CD4-positive, alpha-beta memory T cell (primary cell): ENCODE measurements around the gene ZMYND10. TPM values are rescaled to one million over a fixed set of nuclear protein-coding genes. Genes with fewer than 3 reads are reported as not detected.

Source experiments
- CTCF ChIA-PET: fragments of 350-600 bp; sonication (Branson Sonifier 250); formaldehyde crosslinking; loops from one replicate; lab custom pipeline; 2021; ENCODE audit warnings: inconsistent platforms; ENCODE audit not compliant: partially characterized antibody; lab: Charles Lee
- POLR2A ChIA-PET: fragments of 350-600 bp; sonication (Branson Sonifier 250); formaldehyde crosslinking; loops from one replicate; lab custom pipeline; 2021; ENCODE audit not compliant: partially characterized antibody; lab: Charles Lee
- DNase-seq, 5 donors: peaks; one replicate each; pipeline versions ENCODE4 v3.0.0 to v3.0.0-alpha.2; 2020 to 2022; ENCODE audit warnings: mixed read lengths in 1 of 5
- H3K27ac ChIP-seq: one replicate; pipeline ENCODE4 v1.7.0; 2013; ENCODE audit warnings: low read depth, low read length
- H3K27me3 ChIP-seq: 2 replicates; pipeline ENCODE4 v1.7.0; 2013; ENCODE audit warnings: mild to moderate bottlenecking, low read length, moderate library complexity; ENCODE audit not compliant: insufficient read depth
- H3K36me3 ChIP-seq: 2 replicates; pipeline ENCODE4 v1.7.0; 2013; ENCODE audit warnings: mild to moderate bottlenecking, low read length, moderate library complexity; ENCODE audit not compliant: insufficient read depth
- H3K4me1 ChIP-seq: 2 replicates; pipeline ENCODE4 v1.7.0; 2013; ENCODE audit warnings: mild to moderate bottlenecking, low read length, moderate library complexity; ENCODE audit not compliant: insufficient read depth
- H3K4me3 ChIP-seq, 2 donors: one replicate each; pipeline ENCODE4 v1.7.0; 2013; ENCODE audit warnings: low read length in 2 of 2, mild to moderate bottlenecking in 1 of 2
- H3K9me3 ChIP-seq, 2 donors: one replicate each; pipeline ENCODE4 v1.7.0; 2013; ENCODE audit warnings: low read length in 2 of 2, control low read depth in 1 of 2; ENCODE audit not compliant: control insufficient read depth in 1 of 2
- H3K27ac Mint-ChIP-seq, 7 donors: one replicate each; pipeline ENCODE4 v1.8.0; 2020 to 2021; ENCODE audit warnings: mixed read lengths in 7 of 7, mild to moderate bottlenecking in 6 of 7, inconsistent platforms in 3 of 7, moderate library complexity in 3 of 7
- H3K27me3 Mint-ChIP-seq, 2 donors: one replicate each; pipeline ENCODE4 v1.8.0; 2020 to 2021; ENCODE audit warnings: mixed read lengths in 2 of 2
- H3K36me3 Mint-ChIP-seq, 2 donors: one replicate each; pipeline ENCODE4 v1.8.0; 2020 to 2021; ENCODE audit warnings: mixed read lengths in 2 of 2, inconsistent platforms in 1 of 2, mild to moderate bottlenecking in 1 of 2
- H3K4me1 Mint-ChIP-seq, 4 donors: one replicate each; pipeline ENCODE4 v1.8.0; 2020 to 2021; ENCODE audit warnings: mixed read lengths in 4 of 4, mild to moderate bottlenecking in 1 of 4
- H3K4me3 Mint-ChIP-seq, 8 donors: one replicate each; pipeline ENCODE4 v1.8.0; 2020 to 2021; ENCODE audit warnings: mixed read lengths in 8 of 8, mild to moderate bottlenecking in 7 of 8, moderate library complexity in 6 of 8, inconsistent platforms in 3 of 8
- H3K9me3 Mint-ChIP-seq, 8 donors: one replicate each; pipeline ENCODE4 v1.8.0; 2020 to 2021; ENCODE audit warnings: mixed read lengths in 8 of 8, mild to moderate bottlenecking in 5 of 8, inconsistent platforms in 3 of 8, moderate library complexity in 1 of 8
- intact Hi-C: fragments of 100-400 bp; cut with micrococcal nuclease; formaldehyde crosslinking; loops from one replicate; pipeline ENCODE4 v1.15.1; 2023
- polyA plus RNA-seq, 2 donors: library from polyadenylated mRNA; unstranded; fragments of 300-500 nt; fragmentation: Illumina TruSeq; gene quantifications; one replicate each; pipeline ENCODE4 v1.2.3, GENCODE V29; 2021
- total RNA-seq, 2 experiments: library from RNA; stranded (reverse); gene quantifications; one replicate each; pipeline ENCODE4 v1.2.3, GENCODE V29; 2021

Gene ZMYND10
- total and polyA plus RNA-seq, 4 experiments from 2014 or later, result 3.7 to 4.2 TPM; not detected in 2

DNA sequence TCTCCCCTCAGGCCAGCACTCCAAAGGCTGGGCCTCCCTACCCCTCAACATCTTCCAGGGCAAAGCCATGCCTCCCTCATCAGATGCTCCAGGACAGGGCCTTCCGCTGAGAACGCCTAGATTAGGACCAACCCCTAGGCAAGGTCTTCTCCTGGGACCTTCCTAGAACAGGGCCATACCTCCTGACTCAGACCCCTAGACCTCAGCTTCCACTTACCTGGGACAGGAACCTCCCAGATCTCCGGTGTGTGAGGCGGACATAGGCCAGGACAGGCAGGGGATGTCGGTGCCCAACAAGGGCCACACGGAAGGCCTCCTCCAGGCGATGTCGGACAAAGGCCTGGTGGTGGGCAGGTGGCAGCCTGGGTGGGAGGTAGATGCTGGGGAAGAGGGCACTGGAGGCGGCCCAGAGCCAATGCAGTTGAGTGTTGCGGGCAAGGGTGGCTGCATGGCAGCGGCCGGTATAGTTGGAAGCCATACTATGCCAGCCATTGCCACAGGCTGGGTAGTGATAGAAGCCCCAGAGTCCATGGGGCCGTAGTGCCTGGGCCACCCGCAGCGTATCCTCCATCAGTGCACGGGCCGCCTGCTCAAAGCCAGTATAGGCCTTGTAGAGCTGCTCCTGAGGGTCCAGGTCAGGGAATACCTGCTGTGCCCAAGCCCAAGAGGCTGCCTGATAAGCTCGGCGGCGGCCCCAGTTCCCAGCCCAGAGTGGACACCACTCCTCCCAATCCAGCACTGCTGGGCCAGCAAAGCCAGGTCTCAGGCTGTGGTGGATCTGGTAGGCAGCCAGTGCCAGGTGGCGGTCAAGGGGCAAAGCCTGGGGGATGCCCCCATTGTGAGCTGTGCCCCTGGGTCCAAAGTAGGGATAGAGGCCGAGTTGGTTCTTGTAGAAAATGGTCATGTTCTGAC is 50.8 kb downstream of the ZMYND10 start:
- H3K36me3 Mint-ChIP-seq, result peaks cover 0 to 13% of the 10 kb centered on the region in 2 donors
- H3K36me3 ChIP-seq, result peaks cover 7% of the 10 kb centered on the region
- H3K27ac ChIP-seq, result no peak overlapping the region
- peak overlapping the region in 2 of 7 donors; percentile 50 to 77 for H3K27ac Mint-ChIP-seq
- intact Hi-C loops, result no loop called here
- H3K4me3 Mint-ChIP-seq, result peak overlapping the region in 1 of 8 donors; percentile 6
- peaks cover 38% of the 10 kb centered on the region for H3K4me1 ChIP-seq
- ChIA-PET POLR2A (interaction anchor here (0.6 to 9.2 kb wide), 2 partner anchors 43 to 692 kb away, joined by 5 to 178 read pairs; partner anchors contain the start of gene RASSF1), CTCF (interaction anchor here (1.1 kb wide), 1 partner anchor 29 kb away, joined by 3 read pairs; no protein-coding TSS in a partner anchor)
- DNase-seq, result peak in 1 of 5 donors; percentile 31
- no peak overlapping the region for H3K4me3 ChIP-seq
- H3K27me3 Mint-ChIP-seq, result no peaks in the 10 kb centered on the region
- no peaks in the 10 kb centered on the region for H3K27me3 ChIP-seq
- H3K9me3 ChIP-seq, result no peaks in the 10 kb centered on the region
- peaks cover 16 to 56% (median 30%) of the 10 kb centered on the region in 4 donors for H3K4me1 Mint-ChIP-seq
- H3K9me3 Mint-ChIP-seq, result peaks cover 0 to 1% (median 0%) of the 10 kb centered on the region in 8 donors

DNA sequence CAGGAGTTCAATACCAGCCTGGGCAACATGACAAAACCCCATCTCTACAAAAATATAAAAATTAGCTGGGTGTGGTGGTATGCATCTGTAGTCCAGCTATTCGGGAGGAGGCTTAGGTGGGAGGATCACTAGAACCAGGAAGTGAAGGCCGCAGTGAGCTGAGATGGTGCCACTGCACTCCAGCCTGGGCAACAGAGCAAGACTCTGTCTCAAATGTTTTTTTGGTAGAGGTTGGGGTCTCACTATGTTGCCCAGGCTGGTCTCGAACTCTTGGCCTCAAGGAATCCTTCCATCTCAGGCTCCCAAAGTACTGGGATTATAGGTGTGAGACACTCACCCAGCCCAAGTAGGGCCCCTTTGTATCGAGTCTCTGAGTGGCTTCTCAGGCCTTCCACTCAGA is 51.4 kb downstream of the ZMYND10 start:
- H3K4me3 Mint-ChIP-seq, result no peak overlapping the region
- H3K4me1 Mint-ChIP-seq, result peaks cover 15 to 54% (median 30%) of the 10 kb centered on the region in 4 donors

DNA sequence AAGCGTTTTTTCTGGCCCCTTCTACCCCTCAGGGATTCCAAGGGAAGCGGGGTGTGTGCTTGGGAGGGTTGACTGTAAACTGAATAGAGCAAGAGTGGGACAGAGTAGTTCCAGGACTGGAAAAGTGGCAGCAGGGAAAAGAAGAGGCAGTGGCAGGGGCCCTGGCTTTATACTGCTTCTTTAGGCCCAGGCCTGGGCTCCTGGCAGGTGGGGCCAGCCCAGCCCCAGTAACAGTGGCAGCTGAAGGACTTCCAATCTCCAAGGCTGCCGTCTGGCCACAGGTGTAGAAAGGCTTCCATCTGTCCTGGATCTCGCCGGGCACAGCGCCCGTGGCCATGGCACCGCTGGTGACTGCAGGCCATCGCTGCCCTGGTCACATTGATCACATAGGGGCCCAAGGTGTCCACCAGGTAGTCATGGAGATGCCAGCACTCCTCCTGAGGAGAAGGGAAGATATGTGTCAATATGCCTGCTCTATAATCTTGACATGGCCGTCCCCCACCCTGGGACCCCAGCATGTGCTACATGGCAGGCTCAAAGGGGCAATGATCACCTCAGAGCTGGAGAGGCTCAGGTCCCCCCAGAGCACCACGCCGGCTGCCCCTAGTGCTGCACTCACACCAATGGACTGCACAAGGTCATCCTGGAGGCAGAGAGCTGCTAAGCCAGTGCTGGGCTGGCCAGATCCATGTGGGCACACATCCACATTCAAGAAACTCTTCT is 52.3 kb downstream of the ZMYND10 start:
- Histone ChIP-seq H3K9me3 (no peaks in the 10 kb centered on the region), H3K4me1 (peaks cover 31% of the 10 kb centered on the region), H3K27me3 (no peaks in the 10 kb centered on the region), H3K27ac (peak overlapping the region; percentile 68), H3K36me3 (peaks cover 21% of the 10 kb centered on the region), H3K4me3 (no peak overlapping the region)
- H3K4me3 Mint-ChIP-seq, result peak overlapping the region in 6 of 8 donors; percentile 8 to 89 (median 86)
- CTCF ChIA-PET, result interaction anchor here (0.6 to 1.1 kb wide), 2 partner anchors 29 to 1626 kb away, joined by 3 to 6 read pairs; no protein-coding TSS in a partner anchor
- H3K9me3 Mint-ChIP-seq, result peaks cover 0 to 1% (median 0%) of the 10 kb centered on the region in 8 donors
- H3K4me1 Mint-ChIP-seq, result peaks cover 15 to 47% (median 27%) of the 10 kb centered on the region in 4 donors
- no peaks in the 10 kb centered on the region for H3K27me3 Mint-ChIP-seq
- DNase-seq, result peak in 1 of 5 donors; percentile 35
- peak overlapping the region; percentile 90 to 99 (median 98) for H3K27ac Mint-ChIP-seq
- POLR2A ChIA-PET, result interaction anchor here (0.7 to 9.2 kb wide), 11 partner anchors 26 to 953 kb away, joined by 3 to 178 read pairs (median 10); partner anchors contain the start of genes CYB561D2, GNAI2, HEMK1 and NPRL2
- peaks cover 0 to 19% of the 10 kb centered on the region in 2 donors for H3K36me3 Mint-ChIP-seq
- intact Hi-C loops, result no loop called here

More for the DNA sequence above, 51.4 kb downstream of the ZMYND10 start:
- Mint-ChIP-seq H3K27me3 (no peaks in the 10 kb centered on the region), H3K36me3 (peaks cover 0 to 15% of the 10 kb centered on the region in 2 donors), H3K9me3 (peaks cover 0 to 1% (median 0%) of the 10 kb centered on the region in 8 donors), H3K27ac (peak overlapping the region in 2 of 7 donors; percentile 50 to 60)
- intact Hi-C loops, result no loop called here
- no peaks in the 10 kb centered on the region for H3K27me3 ChIP-seq
- H3K4me1 ChIP-seq, result peaks cover 36% of the 10 kb centered on the region
- H3K27ac ChIP-seq, result no peak overlapping the region
- no peaks in the 10 kb centered on the region for H3K9me3 ChIP-seq
- POLR2A ChIA-PET, result interaction anchor here (0.8 to 9.2 kb wide), 2 partner anchors 31 to 44 kb away, joined by 3 to 178 read pairs; partner anchors contain the start of gene RASSF1
- CTCF ChIA-PET, result interaction anchor here (1.1 kb wide), 1 partner anchor 30 kb away, joined by 3 read pairs; no protein-coding TSS in a partner anchor
- H3K4me3 ChIP-seq, result no peak overlapping the region
- peaks cover 13% of the 10 kb centered on the region for H3K36me3 ChIP-seq
- no peak for DNase-seq

DNA sequence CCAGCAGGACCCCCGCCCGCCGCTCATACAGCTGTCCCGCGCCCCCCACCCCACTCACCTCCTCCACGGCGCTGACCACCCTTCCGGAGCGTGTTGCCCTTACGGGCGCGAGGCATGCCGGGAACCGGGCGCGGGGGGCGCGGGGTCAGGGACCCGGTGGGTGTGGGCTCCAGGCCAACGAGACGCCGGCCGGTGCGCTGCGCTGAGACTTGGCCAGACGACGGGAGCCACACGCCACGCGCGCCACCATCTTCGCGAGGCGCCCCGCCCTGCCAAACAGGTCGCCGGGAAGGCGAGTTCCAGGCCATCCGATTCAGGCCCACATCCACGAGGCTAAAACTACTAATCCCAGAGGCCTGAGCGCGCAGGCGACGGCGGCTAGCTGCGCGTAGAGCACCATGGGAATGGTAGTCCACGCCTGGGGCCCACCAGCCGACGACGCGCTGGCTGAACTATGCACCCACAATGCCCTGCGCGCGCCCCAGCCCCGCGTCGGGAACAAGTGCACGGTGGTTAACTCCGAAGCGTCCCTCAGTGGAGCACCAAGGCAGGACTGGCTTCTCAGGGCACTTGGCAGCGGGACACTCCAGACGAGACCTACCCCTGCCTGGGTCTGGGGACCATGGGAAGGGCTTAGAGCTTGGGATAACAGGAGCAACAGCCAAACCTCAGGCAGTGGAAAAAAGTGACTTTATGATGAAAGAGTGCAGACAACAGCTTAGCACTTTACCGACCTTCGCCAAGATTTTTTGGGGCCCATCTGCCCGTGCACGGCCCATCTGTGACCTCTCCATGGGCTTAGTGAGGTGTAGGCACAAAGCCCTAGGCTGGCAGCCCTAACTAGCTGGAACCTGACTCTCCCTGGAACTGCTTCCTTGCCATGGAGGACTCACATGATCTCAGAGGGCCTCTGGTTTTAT is 53.1 kb downstream of the ZMYND10 start, which contains the start of gene IFRD2:
IFRD2 (minus strand) TSS at position 271 of the 920 bp plus-strand sequence; CDS start at position 116, 155 bp downstream.
- H3K36me3 ChIP-seq, result peaks cover 25% of the 10 kb centered on the region
- DNase-seq, result peak; percentile 94 to 98 (median 95)
- H3K4me3 ChIP-seq, result peak within 1 kb of the TSS; percentile 76
- no peaks in the 10 kb centered on the region for H3K27me3 ChIP-seq
- Mint-ChIP-seq H3K27me3 (no peaks in the 10 kb centered on the region), H3K9me3 (peaks cover 0 to 1% (median 0%) of the 10 kb centered on the region in 8 donors), H3K36me3 (peaks cover 0 to 25% of the 10 kb centered on the region in 2 donors), H3K27ac (peak within 1 kb of the TSS; percentile 90 to 99 (median 98)), H3K4me3 (peak within 1 kb of the TSS; percentile 82 to 92 (median 88)), H3K4me1 (peaks cover 12 to 39% (median 22%) of the 10 kb centered on the region in 4 donors)
- peak within 1 kb of the TSS; percentile 68 for H3K27ac ChIP-seq
- peaks cover 24% of the 10 kb centered on the region for H3K4me1 ChIP-seq
- CTCF ChIA-PET, result interaction anchor here (0.6 to 1.6 kb wide), 6 partner anchors 29 to 1625 kb away, joined by 3 to 8 read pairs (median 4); no protein-coding TSS in a partner anchor
- intact Hi-C loops, result loop anchor here (1.0 kb wide), 6 partner anchors 29 to 67 kb away; partner anchors contain the start of genes CYB561D2, GNAI2, NPRL2 and TMEM115
- POLR2A ChIA-PET, result interaction anchor here (0.7 to 9.2 kb wide), 17 partner anchors 23 to 1765 kb away, joined by 3 to 178 read pairs (median 7); partner anchors contain the start of genes CYB561D2, GNAI2, HEMK1 and NPRL2
- no peaks in the 10 kb centered on the region for H3K9me3 ChIP-seq

Other genes with a start within 250 kb of the ZMYND10 start
- gene SEMA3F, start 190.4 kb downstream of the ZMYND10 start, total RNA-seq, result not detected
- gene SEMA3F, start 190.4 kb downstream of the ZMYND10 start, polyA plus RNA-seq, result not detected
- gene GNAT1, start 154.1 kb downstream of the ZMYND10 start, total RNA-seq, result not detected
- not detected for gene GNAT1, start 154.1 kb downstream of the ZMYND10 start, polyA plus RNA-seq
- gene SLC38A3, start 140.5 kb downstream of the ZMYND10 start, total RNA-seq, result not detected
- gene SLC38A3, start 140.5 kb downstream of the ZMYND10 start, polyA plus RNA-seq, result not detected
- gene GNAI2, start 109.5 kb downstream of the ZMYND10 start, total RNA-seq, result 100 to 1,000 TPM; 292 to 300 TPM
- gene GNAI2, start 109.5 kb downstream of the ZMYND10 start, polyA plus RNA-seq, result 100 to 1,000 TPM; 532 to 615 TPM
- gene SEMA3B, start 76.6 kb downstream of the ZMYND10 start, total RNA-seq, result under 1 TPM; 0.50 to 0.87 TPM
- gene SEMA3B, start 76.6 kb downstream of the ZMYND10 start, polyA plus RNA-seq, result not detected
- not detected for gene LSMEM2, start 66.6 kb downstream of the ZMYND10 start, total RNA-seq
- gene LSMEM2, start 66.6 kb downstream of the ZMYND10 start, polyA plus RNA-seq, result under 1 TPM in 1 of 2 donors, not detected in 1; 0.20 TPM
- 10 to 100 TPM; 58.6 to 65.3 TPM for gene IFRD2, start 53.3 kb downstream of the ZMYND10 start, total RNA-seq
- 10 to 100 TPM; 62.0 to 84.7 TPM for gene IFRD2, start 53.3 kb downstream of the ZMYND10 start, polyA plus RNA-seq
- gene HYAL3, start 46.3 kb downstream of the ZMYND10 start, total RNA-seq, result 1 to 10 TPM; 5.1 to 5.4 TPM
- gene HYAL3, start 46.3 kb downstream of the ZMYND10 start, polyA plus RNA-seq, result 1 to 10 TPM; 4.4 to 7.1 TPM
- 10 to 100 TPM; 33.1 to 33.7 TPM for gene NAA80, start 46.3 kb downstream of the ZMYND10 start, total RNA-seq
- gene NAA80, start 46.3 kb downstream of the ZMYND10 start, polyA plus RNA-seq, result 10 to 100 TPM; 16.7 to 30.3 TPM
- gene HYAL1, start 42.2 kb downstream of the ZMYND10 start, total RNA-seq, result under 1 TPM; 0.38 to 0.50 TPM
- under 1 TPM; 0.09 to 0.20 TPM for gene HYAL1, start 42.2 kb downstream of the ZMYND10 start, polyA plus RNA-seq
- gene HYAL2, start 23.0 kb downstream of the ZMYND10 start, total RNA-seq, result 1 to 10 TPM; 3.7 to 4.0 TPM
- gene HYAL2, start 23.0 kb downstream of the ZMYND10 start, polyA plus RNA-seq, result 10 to 100 TPM; 10.3 to 12.3 TPM
- 10 to 100 TPM; 25.3 to 30.0 TPM for gene TUSC2, start 17.5 kb downstream of the ZMYND10 start, total RNA-seq
- 10 to 100 TPM; 45.1 to 45.9 TPM for gene TUSC2, start 17.5 kb downstream of the ZMYND10 start, polyA plus RNA-seq
- 10 to 100 TPM; 81.9 to 86.9 TPM for gene RASSF1, start 4.9 kb downstream of the ZMYND10 start, total RNA-seq
- gene RASSF1, start 4.9 kb downstream of the ZMYND10 start, polyA plus RNA-seq, result 10 to 100 TPM; 37.5 to 62.3 TPM
- 10 to 100 TPM; 50.0 to 53.0 TPM for gene NPRL2, start 5.0 kb upstream of the ZMYND10 start, total RNA-seq
- 10 to 100 TPM; 39.6 to 41.9 TPM for gene NPRL2, start 5.0 kb upstream of the ZMYND10 start, polyA plus RNA-seq
- gene CYB561D2, start 5.1 kb upstream of the ZMYND10 start, total RNA-seq, result 10 to 100 TPM; 39.6 to 40.0 TPM
- gene CYB561D2, start 5.1 kb upstream of the ZMYND10 start, polyA plus RNA-seq, result 10 to 100 TPM; 66.2 to 68.3 TPM
- gene TMEM115, start 13.8 kb upstream of the ZMYND10 start, total RNA-seq, result 10 to 100 TPM; 31.1 to 34.6 TPM
- gene TMEM115, start 13.8 kb upstream of the ZMYND10 start, polyA plus RNA-seq, result 10 to 100 TPM; 28.6 to 38.4 TPM
- gene CACNA2D2, start 157.9 kb upstream of the ZMYND10 start, total RNA-seq, result 1 to 10 TPM; 1.7 to 1.9 TPM
- gene CACNA2D2, start 157.9 kb upstream of the ZMYND10 start, polyA plus RNA-seq, result under 1 TPM in 1 of 2 donors, not detected in 1; 0.24 TPM
- 10 to 100 TPM; 14.3 to 16.2 TPM for gene C3orf18, start 222.0 kb upstream of the ZMYND10 start, total RNA-seq
- 10 to 100 TPM; 14.2 to 22.3 TPM for gene C3orf18, start 222.0 kb upstream of the ZMYND10 start, polyA plus RNA-seq
- 10 to 100 TPM; 55.3 to 56.7 TPM for gene HEMK1, start 223.8 kb upstream of the ZMYND10 start, total RNA-seq
- 10 to 100 TPM; 21.2 to 36.7 TPM for gene HEMK1, start 223.8 kb upstream of the ZMYND10 start, polyA plus RNA-seq